ENCODE data around the gene HRCT1. TPM values are rescaled to one million over a fixed set of nuclear protein-coding genes. Genes with fewer than 3 reads are reported as not detected.

The HRCT1 gene
- total RNA-seq, 6 donors from 2014 or later: 2.1 to 19.1 (median 10.6) TPM

DNA sequence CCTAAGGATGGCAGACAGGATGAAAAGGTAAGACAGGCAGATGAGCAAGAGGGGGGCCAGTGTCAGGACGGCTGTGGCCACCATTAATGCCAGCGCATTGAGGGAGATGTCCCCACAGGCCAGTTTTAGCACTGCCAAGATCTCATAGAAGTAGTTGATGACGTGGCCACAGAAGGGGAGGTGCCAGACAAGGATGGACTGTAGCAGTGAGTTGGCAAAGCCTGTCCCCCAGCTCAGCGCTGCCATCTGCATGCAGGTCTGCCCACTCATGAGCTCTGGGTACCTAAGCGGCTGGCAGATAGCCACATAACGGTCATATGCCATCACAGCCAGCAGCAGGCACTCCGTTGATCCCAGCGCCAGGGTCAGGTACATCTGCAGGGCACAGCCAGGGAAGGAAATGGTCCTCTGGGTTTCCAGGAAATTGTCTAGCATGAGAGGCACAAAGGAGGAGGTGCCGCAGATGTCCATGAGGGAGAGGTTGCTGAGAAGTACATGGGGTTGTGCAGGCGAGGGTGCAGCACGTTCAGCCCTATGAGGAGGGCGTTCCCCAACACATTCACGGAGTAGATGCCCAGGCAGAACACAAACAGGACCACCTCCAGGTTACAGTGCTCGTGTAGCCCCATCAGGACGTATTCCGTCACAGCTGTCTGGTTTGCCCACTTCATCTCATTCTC is 46.6 kb upstream of the HRCT1 start:
- no peak overlapping the region for H3K4me3 ChIP-seq
- no peak for TF ChIP-seq POLR2AphosphoS5 (IDR thresholded peaks at IDR 0.05)
- TF ChIP-seq, protein P1, sequence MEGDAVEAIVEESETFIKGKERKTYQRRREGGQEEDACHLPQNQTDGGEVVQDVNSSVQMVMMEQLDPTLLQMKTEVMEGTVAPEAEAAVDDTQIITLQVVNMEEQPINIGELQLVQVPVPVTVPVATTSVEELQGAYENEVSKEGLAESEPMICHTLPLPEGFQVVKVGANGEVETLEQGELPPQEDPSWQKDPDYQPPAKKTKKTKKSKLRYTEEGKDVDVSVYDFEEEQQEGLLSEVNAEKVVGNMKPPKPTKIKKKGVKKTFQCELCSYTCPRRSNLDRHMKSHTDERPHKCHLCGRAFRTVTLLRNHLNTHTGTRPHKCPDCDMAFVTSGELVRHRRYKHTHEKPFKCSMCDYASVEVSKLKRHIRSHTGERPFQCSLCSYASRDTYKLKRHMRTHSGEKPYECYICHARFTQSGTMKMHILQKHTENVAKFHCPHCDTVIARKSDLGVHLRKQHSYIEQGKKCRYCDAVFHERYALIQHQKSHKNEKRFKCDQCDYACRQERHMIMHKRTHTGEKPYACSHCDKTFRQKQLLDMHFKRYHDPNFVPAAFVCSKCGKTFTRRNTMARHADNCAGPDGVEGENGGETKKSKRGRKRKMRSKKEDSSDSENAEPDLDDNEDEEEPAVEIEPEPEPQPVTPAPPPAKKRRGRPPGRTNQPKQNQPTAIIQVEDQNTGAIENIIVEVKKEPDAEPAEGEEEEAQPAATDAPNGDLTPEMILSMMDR (IDR thresholded peaks at IDR 0.05): peak in 1 of 6 experiments; percentile 5
- no peaks in the 10 kb centered on the region for H3K36me3 ChIP-seq
- no peak overlapping the region for H3K27ac ChIP-seq
- 58 to 61% methylated on average over 16 of the region's 16 CpGs for WGBS, 2 donors
- H3K4me1 ChIP-seq: peaks cover 0 to 3% (median 0%) of the 10 kb centered on the region in 4 donors
- no peaks in the 10 kb centered on the region for H3K9me3 ChIP-seq
- no peaks in the 10 kb centered on the region for H3K27me3 ChIP-seq
- ATAC-seq (ENCODE audit: low FRiP score in 2 of 2): peak in 1 of 2 donors; percentile 25
- DNase-seq: no peak

DNA sequence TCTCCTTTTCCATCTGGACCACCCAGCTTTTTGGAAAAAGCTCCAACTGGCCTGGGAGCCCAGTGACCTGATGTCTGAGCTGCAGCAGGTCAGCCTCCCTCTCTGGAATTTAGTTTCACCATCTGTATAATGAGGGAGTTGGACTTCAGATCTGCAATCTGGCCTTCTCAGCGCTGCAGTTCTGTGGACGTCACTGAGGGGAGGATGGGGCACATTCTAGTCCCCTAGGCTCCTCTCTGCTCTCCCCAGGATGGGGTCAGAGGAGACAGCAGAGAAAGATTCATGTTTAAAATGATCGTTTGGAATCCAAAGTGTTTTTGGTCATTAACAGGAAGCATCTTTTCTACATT is 46.0 kb upstream of the HRCT1 start:
- Histone ChIP-seq H3K27ac (no peak overlapping the region), H3K36me3 (no peaks in the 10 kb centered on the region), H3K27me3 (no peaks in the 10 kb centered on the region), H3K4me3 (no peak overlapping the region), H3K9me3 (no peaks in the 10 kb centered on the region), H3K4me1 (peaks cover 0 to 3% (median 0%) of the 10 kb centered on the region in 4 donors)
- peak in 1 of 2 donors; percentile 27 for ATAC-seq (ENCODE audit: low FRiP score in 2 of 2)
- no peak for DNase-seq
- TF ChIP-seq EP300 (IDR thresholded peaks at IDR 0.05) (no peak), POLR2AphosphoS5 (IDR thresholded peaks at IDR 0.05) (no peak), POLR2A (IDR thresholded peaks at IDR 0.05) (no peak)
- TF ChIP-seq, protein P1 (IDR thresholded peaks at IDR 0.05): no peak
- 38 to 60% methylated on average over 2 to 3 of the region's 3 CpGs for WGBS, 2 donors

DNA sequence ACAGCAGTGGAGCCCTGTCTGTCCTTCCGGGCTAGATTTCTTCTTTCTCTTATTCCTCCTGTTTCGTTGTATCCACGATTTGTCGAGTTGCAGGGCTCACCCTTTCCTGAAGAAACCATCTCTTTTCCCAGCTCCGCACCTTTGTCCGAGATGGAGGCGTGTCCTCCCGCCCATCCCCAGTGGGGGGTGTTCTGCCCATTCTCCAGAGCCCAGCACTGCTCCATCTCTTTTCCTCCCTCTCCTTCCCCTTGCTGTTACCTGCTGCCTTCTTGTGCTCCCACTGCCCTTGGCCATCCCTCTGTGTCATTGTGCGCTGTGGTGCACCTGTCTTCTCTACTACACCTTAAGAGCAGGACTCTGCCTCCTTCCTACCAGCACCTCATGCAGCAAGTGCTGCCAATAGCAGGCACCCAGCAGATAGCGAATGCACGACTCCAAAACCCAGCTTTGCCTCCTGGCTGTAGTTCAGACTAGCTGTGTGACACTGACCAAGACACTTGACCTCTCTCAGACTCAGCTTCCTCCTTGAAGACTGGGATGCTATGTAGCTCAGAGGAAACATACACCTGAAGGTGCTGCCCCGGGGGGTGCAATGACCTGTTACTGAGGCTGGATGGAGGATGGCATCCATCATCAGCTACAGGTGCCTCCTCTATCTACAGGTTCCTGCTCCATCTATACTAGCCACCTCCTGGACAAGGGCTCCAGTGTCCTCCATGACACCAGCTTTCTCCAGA is 44.7 kb upstream of the HRCT1 start:
- WGBS, 2 donors: 74 to 75% methylated on average over 12 of the region's 12 CpGs
- H3K36me3 ChIP-seq: no peaks in the 10 kb centered on the region
- no peak for ATAC-seq (ENCODE audit: low FRiP score in 2 of 2)
- no peaks in the 10 kb centered on the region for H3K27me3 ChIP-seq
- H3K9me3 ChIP-seq: no peaks in the 10 kb centered on the region
- TF ChIP-seq EP300 (IDR thresholded peaks at IDR 0.05): no peak
- DNase-seq: no peak
- H3K4me3 ChIP-seq: no peak overlapping the region
- no peak overlapping the region for H3K27ac ChIP-seq
- peaks cover 0 to 3% (median 0%) of the 10 kb centered on the region in 4 donors for H3K4me1 ChIP-seq

DNA sequence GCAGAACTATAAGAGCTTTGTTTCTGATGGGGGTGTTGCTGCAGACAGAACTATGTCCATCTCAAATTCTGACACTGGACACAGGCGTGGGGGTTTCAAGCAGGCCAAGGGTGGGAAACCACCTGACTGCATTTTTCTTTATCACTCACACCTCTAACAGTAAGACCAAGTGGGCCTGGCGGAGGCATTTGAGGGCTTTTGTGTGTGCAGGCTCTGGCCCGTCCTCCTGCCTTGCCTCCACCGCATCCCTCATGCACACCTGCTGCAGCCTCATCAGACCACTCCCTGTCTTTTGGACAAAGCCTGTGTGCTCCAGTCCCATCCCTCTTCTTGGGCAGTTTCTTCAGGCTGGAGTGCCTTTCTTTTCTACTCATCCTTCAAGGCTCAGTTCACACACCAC is 43.7 kb upstream of the HRCT1 start:
- no peak for TF ChIP-seq EP300 (IDR thresholded peaks at IDR 0.05)
- no peak for TF ChIP-seq POLR2A (IDR thresholded peaks at IDR 0.05)
- TF ChIP-seq, protein P1 (IDR thresholded peaks at IDR 0.05): no peak
- TF ChIP-seq POLR2AphosphoS5 (IDR thresholded peaks at IDR 0.05): no peak
- Histone ChIP-seq H3K4me1 (peaks cover 0 to 3% (median 0%) of the 10 kb centered on the region in 4 donors), H3K27me3 (no peaks in the 10 kb centered on the region), H3K36me3 (no peaks in the 10 kb centered on the region), H3K4me3 (no peak overlapping the region), H3K27ac (no peak overlapping the region), H3K9me3 (no peaks in the 10 kb centered on the region)
- DNase-seq (no peak), ATAC-seq (ENCODE audit: low FRiP score in 2 of 2) (no peak)
- 78 to 80% methylated on average over 4 of the region's 4 CpGs for WGBS, 2 donors

DNA sequence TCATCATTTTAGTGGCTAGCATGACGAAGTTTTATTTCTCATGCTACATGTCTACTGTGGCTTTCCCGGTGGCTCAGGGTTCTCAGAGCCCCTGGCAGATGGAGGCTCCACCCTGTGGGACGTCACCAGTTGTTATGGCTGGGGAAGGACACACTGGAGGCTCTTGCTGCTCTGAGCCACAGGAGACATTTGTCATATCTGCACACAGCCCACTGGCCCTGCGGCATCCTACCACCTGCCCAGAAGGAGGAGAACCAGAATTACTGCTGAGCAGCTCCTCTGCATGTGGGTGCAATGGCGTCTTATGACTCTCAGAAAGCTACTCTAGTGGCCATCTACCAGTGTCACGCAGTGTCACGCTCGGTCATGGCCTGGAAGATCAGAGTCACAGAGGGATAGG is 42.4 kb upstream of the HRCT1 start:
- no peaks in the 10 kb centered on the region for H3K9me3 ChIP-seq
- no peak overlapping the region for H3K4me3 ChIP-seq
- TF ChIP-seq EP300 (IDR thresholded peaks at IDR 0.05) (no peak), POLR2A (IDR thresholded peaks at IDR 0.05) (no peak), POLR2AphosphoS5 (IDR thresholded peaks at IDR 0.05) (no peak)
- TF ChIP-seq, protein P1 (IDR thresholded peaks at IDR 0.05): no peak
- H3K27ac ChIP-seq: no peak overlapping the region
- 68 to 74% methylated on average over 3 to 8 of the region's 8 CpGs for WGBS, 2 donors
- no peaks in the 10 kb centered on the region for H3K27me3 ChIP-seq
- no peak for ATAC-seq (ENCODE audit: low FRiP score in 2 of 2)
- no peaks in the 10 kb centered on the region for H3K36me3 ChIP-seq
- DNase-seq: no peak
- H3K4me1 ChIP-seq: peaks cover 0 to 3% (median 0%) of the 10 kb centered on the region in 4 donors

Data from upper lobe of left lung (tissue), 6 donors.